Raji (cell line): ENCODE measurements around the gene RNF152.

Source experiments
- POLR2A ChIP-seq: IDR thresholded peaks from 2 replicates; pipeline ENCODE4 v1.6.1; 2011; ENCODE audit warnings: low read depth, low read length, control low read depth; ENCODE audit not compliant: insufficient read depth

Gene RNF152

DNA sequence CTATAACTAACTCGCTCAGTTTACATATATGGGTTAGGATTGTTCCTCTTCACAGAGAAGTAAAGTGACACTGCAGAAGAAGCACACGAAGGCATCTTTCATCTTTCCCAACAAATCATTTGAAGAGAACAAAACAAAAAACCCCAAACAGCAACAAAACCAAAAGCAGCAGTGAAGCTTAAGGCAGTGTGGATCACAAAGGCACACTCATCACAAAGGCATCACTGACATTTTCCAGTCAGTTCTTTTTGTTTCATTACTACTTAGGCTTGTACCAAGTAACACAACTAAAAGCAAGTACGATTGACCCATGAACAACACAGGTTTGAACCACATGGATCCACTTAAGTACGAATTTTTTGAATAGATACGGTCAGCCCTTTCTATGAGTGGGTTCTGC lies 75.7 kb downstream of the RNF152 start:
- TF ChIP-seq POLR2A: no peak

DNA sequence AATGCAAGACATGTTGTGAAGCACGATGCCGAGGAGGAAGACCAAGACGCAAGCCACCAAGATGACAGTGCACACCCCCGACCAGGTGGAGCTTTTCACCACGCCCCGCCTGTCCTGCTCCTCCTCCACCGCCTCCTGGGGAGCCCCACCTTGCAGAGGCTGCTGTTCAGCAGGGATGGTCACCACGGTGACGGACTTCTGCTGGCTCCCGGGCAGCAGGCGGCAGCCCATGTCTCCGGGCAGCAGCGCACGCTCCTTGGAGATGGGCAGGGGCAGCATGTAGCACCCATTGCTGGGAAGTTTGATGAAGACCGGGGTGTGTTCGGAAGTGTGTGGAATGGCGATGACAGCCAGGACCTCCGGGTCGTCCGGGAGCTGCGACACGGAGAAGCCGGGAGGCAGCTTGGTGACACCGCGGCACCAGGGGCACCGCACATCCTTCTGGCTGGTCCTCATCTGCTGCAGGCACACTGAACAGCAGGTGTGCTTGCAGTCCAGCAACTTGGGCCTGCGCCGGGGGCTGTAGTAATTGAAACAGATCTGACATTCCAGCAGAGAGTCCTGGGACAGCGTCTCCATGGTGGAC lies 76.8 kb downstream of the RNF152 start:
- TF ChIP-seq POLR2A: no peak

DNA sequence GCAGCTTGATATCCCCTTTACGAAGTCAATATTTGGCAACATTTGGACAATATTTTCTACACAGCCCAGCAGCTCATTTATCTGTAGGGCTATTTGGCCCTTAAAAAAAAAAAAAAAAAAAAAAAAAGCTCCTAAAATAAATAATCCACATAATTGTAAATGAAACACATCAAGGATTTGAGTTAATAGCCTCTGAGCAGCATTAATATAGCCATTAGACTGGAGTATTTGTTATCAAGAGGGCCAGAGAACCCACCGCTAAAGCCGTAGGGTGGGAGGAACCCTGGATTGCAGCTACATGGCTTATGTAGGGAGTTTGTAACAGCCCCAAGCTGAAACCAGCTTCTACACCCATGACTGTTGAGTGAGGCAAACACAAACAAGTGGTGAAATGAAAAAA lies 84.5 kb downstream of the RNF152 start:
- TF ChIP-seq POLR2A: no peak

DNA sequence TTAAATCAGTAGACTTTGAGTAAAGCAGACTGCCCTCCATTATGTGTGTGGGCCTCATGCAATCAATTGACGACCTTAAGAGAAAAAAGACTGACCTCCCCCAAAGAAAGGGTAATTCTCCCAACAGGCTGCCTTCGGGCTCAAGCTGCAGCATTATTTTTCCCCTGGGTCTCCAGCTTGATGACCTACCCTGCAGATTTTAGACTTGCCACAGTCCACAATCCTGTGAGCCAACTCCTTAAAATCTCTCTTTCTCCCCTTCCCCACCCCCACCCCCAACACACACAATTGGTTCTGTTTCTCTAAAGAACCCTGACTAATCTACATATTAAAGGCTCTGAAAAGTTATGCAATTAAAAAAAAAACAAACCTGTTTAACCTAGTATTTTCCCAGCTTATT lies 89.4 kb downstream of the RNF152 start:
- TF ChIP-seq POLR2A: no peak

DNA sequence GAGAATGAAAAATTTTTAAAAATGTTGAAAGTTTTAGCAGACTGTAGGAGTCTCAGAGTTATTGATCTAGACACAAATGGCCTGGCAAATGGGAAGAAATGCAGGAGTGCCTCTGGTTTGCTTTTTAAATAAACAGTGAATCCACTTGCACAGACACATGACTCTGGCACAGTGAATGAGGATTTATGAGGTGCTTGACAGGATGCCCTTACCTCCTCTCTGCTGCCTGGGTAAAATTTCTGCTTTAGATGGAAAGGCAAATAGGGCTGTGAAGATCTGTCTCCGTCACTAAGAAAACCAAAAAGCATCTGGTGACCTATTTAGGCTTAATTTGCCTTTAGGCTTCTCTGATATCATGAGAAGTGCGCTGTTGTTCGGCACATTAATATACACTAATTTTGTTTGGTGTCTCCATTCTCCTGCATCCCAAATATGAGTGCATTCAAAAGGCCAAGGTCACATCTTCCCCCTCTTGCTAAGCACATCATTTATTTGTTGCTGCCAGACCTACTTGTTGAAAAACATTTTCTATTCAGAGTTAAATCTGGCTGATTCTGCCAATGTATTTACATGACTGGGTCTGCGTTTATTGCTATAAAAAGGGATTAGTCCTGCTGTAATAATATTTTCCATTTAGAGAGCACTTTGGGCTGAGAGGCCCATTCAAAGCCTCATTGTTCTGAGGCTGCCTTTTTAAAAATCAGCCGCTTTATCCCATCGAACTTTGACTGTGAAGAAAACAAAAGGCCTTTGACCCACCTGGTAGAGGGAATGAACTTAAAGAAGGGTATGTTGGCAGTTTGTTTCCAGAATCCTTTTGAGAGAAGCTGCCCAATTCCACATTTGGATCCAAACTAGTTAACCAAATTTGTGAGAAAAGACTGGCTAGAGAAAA lies 94.9 kb downstream of the RNF152 start:
- no peak for TF ChIP-seq POLR2A

DNA sequence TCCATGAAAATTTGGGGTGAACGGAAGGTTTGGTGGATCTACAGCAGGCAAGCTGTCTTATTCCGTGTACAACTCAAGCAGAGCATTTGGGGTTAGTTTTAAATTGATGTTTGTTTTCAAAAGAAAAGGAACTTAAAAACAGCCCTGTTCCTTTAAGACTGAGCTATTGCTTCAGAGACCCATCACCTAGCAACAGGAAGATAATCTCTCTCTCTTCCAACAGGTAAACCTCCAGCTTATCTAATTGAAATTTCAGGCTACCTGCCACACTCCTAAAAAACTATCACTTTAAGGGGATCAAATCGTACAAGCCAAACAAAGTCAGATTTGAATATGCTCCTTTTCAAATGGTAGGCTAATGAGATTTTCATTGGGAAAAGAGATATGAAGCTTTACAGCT lies 101.8 kb downstream of the RNF152 start:
- no peak for TF ChIP-seq POLR2A

DNA sequence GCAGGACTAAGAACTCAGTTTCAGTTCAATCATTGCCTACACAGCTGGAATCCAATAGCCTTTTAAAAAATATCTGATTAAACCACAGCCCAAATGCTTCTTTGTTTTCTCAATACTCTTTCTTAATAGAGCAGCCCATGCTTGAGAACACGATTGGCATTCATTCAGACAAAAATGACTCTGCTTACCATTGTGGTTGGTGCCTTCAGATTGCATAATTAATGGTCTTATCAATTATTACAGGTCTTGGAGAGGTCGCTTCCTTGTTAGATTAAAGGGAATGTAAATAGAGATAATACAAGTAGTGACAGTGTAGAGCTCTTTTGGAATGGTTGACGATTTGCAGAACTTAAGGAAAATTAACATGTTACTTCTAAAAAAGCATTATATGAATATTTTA lies 107.2 kb downstream of the RNF152 start:
- TF ChIP-seq POLR2A: no peak

DNA sequence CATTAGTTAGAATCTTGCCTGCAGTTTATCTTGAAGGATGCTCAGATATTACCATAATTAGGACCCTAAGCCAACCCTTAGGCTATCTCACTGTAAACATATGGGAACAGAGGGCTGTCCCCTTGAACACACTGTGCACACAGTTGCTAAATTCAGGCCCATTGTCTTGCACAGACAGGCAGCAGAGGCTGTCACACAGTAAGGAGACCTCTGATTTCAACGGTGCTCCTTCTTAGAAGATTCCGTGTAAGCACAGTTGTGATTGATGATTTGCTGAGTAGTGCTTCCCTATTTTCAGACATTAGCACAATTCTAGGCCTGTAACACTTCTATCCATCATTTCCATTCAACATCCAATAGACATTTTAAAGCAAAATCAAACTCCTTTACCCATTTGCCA lies 108.0 kb downstream of the RNF152 start:
- no peak for TF ChIP-seq POLR2A

DNA sequence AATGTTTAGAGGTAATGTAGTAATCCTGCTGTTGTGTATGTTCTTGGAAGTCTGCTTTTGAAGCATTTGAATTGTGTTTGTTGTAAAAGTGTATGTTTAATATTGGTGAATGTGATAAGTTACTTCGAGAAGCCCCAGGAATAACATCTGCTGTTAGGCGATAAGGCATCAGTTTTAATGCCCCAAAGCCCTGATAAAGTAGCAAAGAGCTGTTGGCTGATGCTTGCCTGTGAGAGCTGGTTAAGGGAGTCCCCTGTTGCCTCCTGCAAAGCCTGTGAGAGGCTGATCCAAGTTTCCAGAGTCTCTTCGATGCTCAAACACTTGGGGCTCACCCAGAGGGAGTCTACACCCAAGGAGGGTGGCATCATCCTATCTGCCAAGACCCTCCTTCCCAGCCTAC lies 110.3 kb downstream of the RNF152 start:
- TF ChIP-seq POLR2A: no peak

DNA sequence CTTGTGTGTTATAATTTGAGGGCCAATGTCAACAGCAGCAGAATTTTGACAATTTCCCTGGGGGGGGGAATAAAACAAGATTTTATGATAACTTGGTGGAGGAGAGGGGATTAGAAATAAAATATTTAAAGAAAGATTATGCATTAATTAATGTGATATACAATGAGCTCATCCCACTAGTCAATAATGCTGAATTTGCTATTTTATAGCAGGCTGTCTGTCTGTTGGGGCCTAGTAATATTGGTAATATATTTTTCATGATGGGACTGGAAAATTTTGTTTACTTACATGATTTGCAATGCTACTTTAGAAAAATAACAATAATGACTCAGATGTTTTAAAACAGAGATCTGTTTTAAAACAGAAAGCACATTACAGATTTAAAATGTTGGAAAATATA lies 118.0 kb downstream of the RNF152 start:
- TF ChIP-seq POLR2A: no peak

DNA sequence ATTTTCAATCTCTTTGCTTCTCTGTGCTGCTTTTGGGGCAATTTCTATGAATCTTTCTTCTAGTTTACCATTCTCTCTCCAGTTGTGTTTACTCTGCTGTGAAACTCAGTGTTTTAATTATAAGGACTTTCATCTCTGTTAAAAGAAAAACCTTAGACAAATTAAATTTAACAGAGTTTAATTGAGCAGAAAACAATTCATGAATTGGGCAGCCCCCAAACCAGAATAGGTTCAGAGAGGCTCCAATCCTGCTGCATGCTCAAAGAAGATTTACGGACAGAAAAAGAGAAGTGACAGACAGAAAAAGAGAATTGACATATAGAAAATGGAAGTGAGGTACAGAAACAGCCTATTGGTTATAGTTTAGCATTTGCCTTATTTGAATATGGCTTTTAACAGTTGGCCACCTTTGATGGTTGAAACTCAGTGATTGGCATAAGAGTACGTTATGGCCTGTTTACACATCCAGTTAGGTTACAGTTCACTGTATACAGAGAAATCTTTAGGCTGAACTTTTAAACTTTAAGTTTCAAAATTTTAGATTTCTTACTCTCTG lies 120.4 kb downstream of the RNF152 start:
- no peak for TF ChIP-seq POLR2A

DNA sequence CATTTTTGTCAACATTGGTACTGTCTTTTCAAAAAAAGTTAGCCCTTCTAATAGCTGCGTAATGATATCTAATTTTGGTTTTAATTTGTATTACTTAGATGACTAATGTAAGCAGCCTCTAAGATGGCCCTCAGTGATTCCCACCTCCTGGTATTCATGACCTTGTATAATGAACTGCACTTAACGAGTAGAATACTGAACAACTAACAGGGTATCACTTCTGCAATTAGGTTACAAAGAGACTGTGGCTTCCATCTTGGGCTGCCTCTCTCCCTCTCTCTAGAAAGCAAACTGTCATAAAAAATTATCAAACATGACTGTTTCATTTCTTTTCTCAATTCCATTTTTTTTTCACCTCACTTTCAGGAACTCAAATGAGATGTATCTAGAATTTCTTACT lies 120.9 kb downstream of the RNF152 start:
- no peak for TF ChIP-seq POLR2A

DNA sequence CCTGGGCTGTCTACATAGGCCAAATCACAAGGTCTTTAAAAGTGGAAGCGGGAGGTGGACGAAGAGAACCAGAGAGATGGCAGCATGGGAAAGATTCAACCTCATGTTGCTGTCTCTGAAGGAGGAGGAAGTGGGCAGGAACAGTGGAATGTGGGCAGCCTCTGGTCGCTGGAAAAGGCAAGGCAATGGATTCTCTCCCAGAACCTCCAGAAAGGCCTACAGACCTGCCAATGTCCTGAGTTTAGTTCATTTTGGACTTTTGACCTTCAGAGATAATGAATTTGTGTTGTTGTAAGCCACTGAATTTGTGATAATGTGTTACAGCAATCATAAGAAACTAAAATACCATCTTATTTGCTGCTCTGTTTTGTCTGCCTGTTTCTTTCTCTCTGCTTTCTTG lies 122.5 kb downstream of the RNF152 start:
- TF ChIP-seq POLR2A: no peak

DNA sequence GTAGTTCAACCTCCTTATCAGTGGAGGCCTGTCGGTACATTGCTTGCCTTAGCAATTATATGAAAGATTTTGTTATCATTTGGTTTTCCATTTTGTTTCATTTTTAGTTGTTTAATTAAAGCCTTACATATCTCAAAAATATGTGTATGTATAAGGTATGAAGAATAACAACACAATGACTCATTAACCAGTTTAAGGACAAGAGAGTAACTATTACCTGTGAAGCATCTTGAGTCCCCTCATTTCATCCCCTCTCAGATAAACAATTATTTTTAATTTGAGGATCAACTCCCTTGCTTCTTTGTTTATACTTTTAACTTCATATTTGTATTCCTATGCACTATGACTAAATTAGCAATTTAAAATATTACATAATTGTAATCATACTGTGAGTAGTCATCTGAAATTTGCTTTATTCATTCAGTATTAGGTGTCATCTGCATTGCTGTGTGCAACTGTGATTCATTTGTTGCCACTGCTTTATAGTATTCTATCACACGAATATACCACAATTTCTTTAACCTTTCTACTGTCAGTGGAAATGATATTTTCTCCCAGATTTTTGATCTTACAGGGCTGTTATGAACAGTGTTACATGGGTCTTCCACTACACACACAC lies 126.4 kb downstream of the RNF152 start:
- no peak for TF ChIP-seq POLR2A

DNA sequence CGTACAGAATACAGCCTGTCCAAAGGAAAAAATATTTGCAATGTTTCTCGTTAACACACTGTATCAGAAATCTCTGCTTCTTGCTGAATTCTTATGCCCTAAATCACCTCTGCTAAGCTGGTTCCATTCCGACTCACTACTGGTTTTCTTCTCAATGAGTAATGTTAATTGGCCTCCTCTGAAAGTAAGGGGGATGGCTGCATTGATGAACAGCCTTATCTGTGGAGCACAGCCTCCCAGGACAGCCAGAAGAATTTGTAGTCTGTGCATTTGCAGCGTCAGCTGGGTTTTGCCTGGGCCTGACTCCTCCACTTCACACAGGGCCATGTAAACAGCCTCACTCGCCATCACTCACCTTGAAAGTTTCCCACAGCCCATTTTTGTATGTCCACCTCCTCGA lies 127.7 kb downstream of the RNF152 start:
- TF ChIP-seq POLR2A: no peak

DNA sequence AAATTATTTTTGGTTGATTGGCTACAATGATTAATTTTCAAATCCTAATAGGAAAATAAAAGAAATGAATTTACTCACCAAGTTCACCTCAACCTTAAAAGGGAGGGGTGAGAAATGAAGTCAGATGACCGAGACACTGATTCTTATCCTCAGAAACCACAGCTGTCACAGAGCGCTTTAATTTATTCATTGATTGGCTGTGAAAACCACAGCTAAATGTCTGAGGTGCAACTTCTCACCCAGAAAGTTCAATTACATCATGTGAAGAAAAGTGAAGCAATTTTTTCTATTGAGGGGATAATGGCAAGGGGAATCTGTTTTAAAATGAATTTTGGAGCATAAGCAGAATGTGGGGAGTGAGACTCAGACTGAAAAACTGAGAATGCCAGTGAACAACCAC lies 128.4 kb downstream of the RNF152 start:
- no peak for TF ChIP-seq POLR2A
